Liver (tissue), 9 donors: ENCODE results near the gene LAMB1. TPM values are rescaled to one million over a fixed set of nuclear protein-coding genes. Genes with fewer than 3 reads are reported as not detected.

ENCODE experiments used
- DNase-seq: peaks from one replicate; pipeline ENCODE4 v3.0.0-alpha.2; 2017; ENCODE audit warnings: low spot score
- H3K27ac ChIP-seq, 2 donors: one replicate each; pipeline ENCODE4 v1.7.0; 2013; ENCODE audit warnings: inconsistent platforms in 2 of 2, low read length in 2 of 2, control low read depth in 1 of 2, low read depth in 1 of 2, mild to moderate bottlenecking in 1 of 2
- H3K27me3 ChIP-seq, 4 donors: one replicate each; pipeline versions ENCODE4 v1.6.1 to v1.7.0; 2013; ENCODE audit warnings: low read length in 3 of 4, inconsistent platforms in 1 of 4, mild to moderate bottlenecking in 1 of 4, moderate library complexity in 1 of 4; ENCODE audit not compliant: control insufficient read depth in 4 of 4, insufficient read depth in 4 of 4
- H3K36me3 ChIP-seq, 4 donors: one replicate each; pipeline versions ENCODE4 v1.6.1 to v1.7.0; 2013; ENCODE audit warnings: low read length in 3 of 4, mild to moderate bottlenecking in 3 of 4, low read depth in 1 of 4, moderate library complexity in 1 of 4; ENCODE audit not compliant: control insufficient read depth in 4 of 4, insufficient read depth in 3 of 4
- H3K4me1 ChIP-seq, 4 donors: one replicate each; pipeline versions ENCODE4 v1.6.1 to v1.7.0; 2013; ENCODE audit warnings: low read length in 3 of 4, mild to moderate bottlenecking in 3 of 4, moderate library complexity in 1 of 4; ENCODE audit not compliant: control insufficient read depth in 4 of 4, insufficient read depth in 4 of 4
- H3K4me3 ChIP-seq, 3 donors: one replicate each; pipeline versions ENCODE4 v1.6.1 to v1.7.0; 2013; ENCODE audit warnings: low read length in 3 of 3, control low read depth in 1 of 3, low read depth in 1 of 3, mild to moderate bottlenecking in 1 of 3
- H3K9ac ChIP-seq, 2 donors: one replicate each; pipeline ENCODE4 v1.7.0; 2013; ENCODE audit warnings: low read length in 2 of 2, mild to moderate bottlenecking in 2 of 2, moderate library complexity in 2 of 2, control low read depth in 1 of 2, low read depth in 1 of 2
- H3K9me3 ChIP-seq, 4 donors: one replicate each; pipeline versions ENCODE4 v1.6.1 to v1.7.0; 2013; ENCODE audit warnings: low read length in 3 of 4; ENCODE audit not compliant: control insufficient read depth in 4 of 4
- ATF3 ChIP-seq: IDR thresholded peaks from 2 replicates; pipeline ENCODE4 v1.6.1; 2016; ENCODE audit warnings: antibody characterized with exemption
- EGR1 ChIP-seq, 2 donors: IDR thresholded peaks; 2 replicates each; pipeline ENCODE4 v1.6.1; 2016 to 2018; ENCODE audit warnings: antibody characterized with exemption in 2 of 2, low read depth in 2 of 2
- FOXA2 ChIP-seq: IDR thresholded peaks from 2 replicates; pipeline ENCODE4 v1.6.1; 2016; ENCODE audit warnings: antibody characterized with exemption
- GABPA ChIP-seq, 2 donors: IDR thresholded peaks in 1 of 2; conservative IDR thresholded peaks in 1 of 2; 2 replicates each; pipeline ENCODE4 v1.6.1; 2016; ENCODE audit warnings: antibody characterized with exemption in 2 of 2, mild to moderate bottlenecking in 1 of 2, moderate library complexity in 1 of 2
- HNF4A ChIP-seq, 2 donors: conservative IDR thresholded peaks; 2 replicates each; pipeline ENCODE4 v1.6.1; 2016; ENCODE audit warnings: antibody characterized with exemption in 2 of 2, mild to moderate bottlenecking in 2 of 2
- JUND ChIP-seq, 2 donors: IDR thresholded peaks; 2 replicates each; pipeline ENCODE4 v1.6.1; 2016; ENCODE audit warnings: antibody characterized with exemption in 2 of 2
- MAX ChIP-seq: IDR thresholded peaks from 2 replicates; pipeline ENCODE4 v1.6.1; 2016; ENCODE audit warnings: antibody characterized with exemption
- NR2F2 ChIP-seq: IDR thresholded peaks from 2 replicates; pipeline ENCODE4 v1.6.1; 2016; ENCODE audit warnings: antibody characterized with exemption
- RAD21 ChIP-seq, 2 donors: IDR thresholded peaks; 2 replicates each; pipeline ENCODE4 v1.6.1; 2016; ENCODE audit warnings: antibody characterized with exemption in 2 of 2, mild to moderate bottlenecking in 2 of 2
- REST ChIP-seq: IDR thresholded peaks from 2 replicates; pipeline ENCODE4 v1.6.1; 2016; ENCODE audit warnings: antibody characterized with exemption, mild to moderate bottlenecking
- RXRA ChIP-seq, 2 donors: IDR thresholded peaks; 2 replicates each; pipeline ENCODE4 v1.6.1; 2017 to 2018; ENCODE audit warnings: antibody characterized with exemption in 2 of 2, mild to moderate bottlenecking in 1 of 2
- SP1 ChIP-seq: IDR thresholded peaks from 2 replicates; pipeline ENCODE4 v1.6.1; 2018; ENCODE audit warnings: antibody characterized with exemption, mild to moderate bottlenecking
- YY1 ChIP-seq: IDR thresholded peaks from 2 replicates; pipeline ENCODE4 v1.6.1; 2016; ENCODE audit warnings: antibody characterized with exemption, mild to moderate bottlenecking
- ZBTB33 ChIP-seq: IDR thresholded peaks from 2 replicates; pipeline ENCODE4 v1.6.1; 2016; ENCODE audit warnings: antibody characterized with exemption
- WGBS: extraction: QIAGEN DNeasy Blood & Tissue Kit; methylation state at CpG from one replicate; pipeline ENCODE4 v1.1.7; 2013; 5-methylcytosine and 5-hydroxymethylcytosine counted together
- polyA plus RNA-seq, 2 donors: library from polyadenylated mRNA; stranded (reverse) in 1 of 2; unstranded in 1 of 2; fragments of 200-250 nt in 1 of 2; fragments of >200 nt in 1 of 2; fragmentation: Nextera tagmentation in 1 of 2; extraction: Ambion mirVana in 1 of 2; gene quantifications; one replicate each; pipeline versions ENCODE4 v1.2.1 to v1.2.3, GENCODE V29; 2013 to 2015
- total RNA-seq, 2 donors: library from RNA; depleted of rRNA; stranded (reverse); fragments of >200 nt; gene quantifications; one replicate each; pipeline ENCODE4 v1.2.3, GENCODE V29; 2014
- donor health status: healthy.
- donor health status: healthy.
- donor health status: healthy.
- donor health status: healthy.
- donor health status: healthy.

The LAMB1 gene
- total and polyA plus RNA-seq, 4 donors, result 12.6 to 63.1 (median 25.8) TPM

- Histone ChIP-seq H3K4me3 (no peak overlapping the region), H3K9ac (no peak overlapping the region), H3K4me1 (no peaks in the 10 kb centered on the region), H3K27ac (no peak overlapping the region), H3K9me3 (no peaks in the 10 kb centered on the region), H3K27me3 (no peaks in the 10 kb centered on the region), H3K36me3 (peaks cover 2 to 36% (median 29%) of the 10 kb centered on the region in 4 donors)
- TF ChIP-seq GABPA (IDR thresholded peaks at IDR 0.05 in 1 of 2, conservative IDR thresholded peaks at IDR 0.05 in 1 of 2) (no peak), SP1 (no peak), EGR1 (IDR thresholded peaks at IDR 0.05; ENCODE audit: low read depth in 2 of 2) (no peak), REST (no peak), MAX (no peak), YY1 (no peak), RAD21 (IDR thresholded peaks at IDR 0.05) (no peak), RXRA (IDR thresholded peaks at IDR 0.05) (no peak), NR2F2 (no peak)
- whole genome bisulfite sequencing, result 98% methylated on average over 2 of the region's 2 CpGs
- DNase-seq, result no peak
Observed at GRCh38 chr7:107913851-107914250, 89.1 kb downstream of the LAMB1 start.

GRCh38 chr7:107911981-107912380 lies 91.0 kb downstream of the LAMB1 start:
- H3K27me3 ChIP-seq, result no peaks in the 10 kb centered on the region
- no peak overlapping the region for H3K27ac ChIP-seq
- no peaks in the 10 kb centered on the region for H3K9me3 ChIP-seq
- H3K36me3 ChIP-seq, result peaks cover 2 to 26% (median 17%) of the 10 kb centered on the region in 4 donors
- 52% methylated on average over 2 of the region's 2 CpGs for WGBS
- peaks cover 2 to 9% (median 8%) of the 10 kb centered on the region in 4 donors for H3K4me1 ChIP-seq
- no peak for TF ChIP-seq RXRA (IDR thresholded peaks at IDR 0.05)
- H3K4me3 ChIP-seq, result no peak overlapping the region
- H3K9ac ChIP-seq, result no peak overlapping the region
- no peak for DNase-seq

- Histone ChIP-seq H3K4me1 (peaks cover 4 to 15% (median 12%) of the 10 kb centered on the region in 4 donors), H3K9me3 (no peaks in the 10 kb centered on the region), H3K27me3 (no peaks in the 10 kb centered on the region), H3K9ac (no peak overlapping the region), H3K27ac (no peak overlapping the region), H3K4me3 (no peak overlapping the region), H3K36me3 (peaks cover 2 to 35% (median 21%) of the 10 kb centered on the region in 4 donors)
- no peak for DNase-seq
- WGBS, result 96% methylated on average over 1 of the region's 1 CpG
- TF ChIP-seq SP1 (no peak), GABPA (IDR thresholded peaks at IDR 0.05 in 1 of 2, conservative IDR thresholded peaks at IDR 0.05 in 1 of 2) (no peak), FOXA2 (no peak), ZBTB33 (no peak), JUND (IDR thresholded peaks at IDR 0.05) (no peak), EGR1 (IDR thresholded peaks at IDR 0.05; ENCODE audit: low read depth in 2 of 2) (no peak), RXRA (IDR thresholded peaks at IDR 0.05) (no peak), MAX (no peak), HNF4A (conservative IDR thresholded peaks at IDR 0.05) (no peak), ATF3 (no peak), REST (no peak), RAD21 (IDR thresholded peaks at IDR 0.05) (no peak)
Observed at GRCh38 chr7:107909445-107909844, 93.5 kb downstream of the LAMB1 start.
